ENCODE results near the gene CDC25C. TPM values are rescaled to one million over a fixed set of nuclear protein-coding genes. Genes with fewer than 3 reads are reported as not detected.

CDC25C gene
- total and polyA plus RNA-seq, 9 of the 15 experiments (the other 6 are each of a cell fraction or from before 2014, with no cell fraction given): 19.1 to 63.7 (median 31.9) TPM

DNA sequence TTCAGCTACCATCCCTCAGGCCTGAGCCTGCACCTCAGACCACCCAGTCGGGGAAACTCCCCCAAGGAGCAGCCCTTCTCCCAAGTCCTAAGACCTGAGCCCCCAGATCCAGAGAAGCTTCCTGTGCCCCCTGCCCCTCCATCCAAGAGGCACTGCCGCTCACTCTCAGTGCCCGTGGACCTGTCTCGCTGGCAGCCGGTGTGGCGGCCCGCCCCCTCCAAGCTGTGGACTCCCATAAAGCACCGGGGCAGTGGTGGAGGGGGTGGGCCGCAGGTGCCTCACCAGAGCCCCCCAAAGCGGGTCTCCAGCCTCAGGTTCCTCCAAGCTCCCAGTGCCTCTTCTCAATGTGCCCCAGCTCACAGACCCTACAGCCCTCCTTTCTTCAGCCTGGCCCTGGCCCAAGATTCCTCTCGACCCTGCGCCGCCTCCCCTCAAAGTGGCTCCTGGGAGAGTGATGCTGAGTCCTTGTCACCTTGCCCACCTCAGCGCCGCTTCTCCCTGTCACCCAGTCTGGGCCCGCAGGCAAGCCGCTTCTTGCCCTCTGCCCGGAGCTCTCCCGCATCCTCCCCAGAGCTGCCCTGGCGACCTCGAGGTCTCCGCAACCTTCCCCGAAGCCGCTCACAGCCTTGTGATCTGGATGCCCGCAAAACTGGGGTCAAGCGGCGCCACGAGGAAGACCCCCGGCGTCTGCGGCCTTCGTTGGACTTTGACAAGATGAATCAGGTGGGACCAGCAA is 13.5 kb upstream of the CDC25C start:
- 99% methylated on average over 25 of the region's 32 CpGs for WGBS (ENCODE audit: insufficient coverage, low coverage, missing lambda C conversion rate)
- FAIRE-seq (no peak), ATAC-seq (no peak), DNase-seq (ENCODE audit: extremely low read depth in 1 of 4, low spot score in 3 of 4) (no peak)
- H3K9ac ChIP-seq (ENCODE audit: insufficient read depth in 1 of 2, low read depth in 2 of 2, low read length in 2 of 2): no peak overlapping the region
- H3K4me3 ChIP-seq: no peak overlapping the region
- no TSS peak for BruUV-seq (replicated peaks)
- no peak overlapping the region for H3K27ac ChIP-seq (ENCODE audit: extremely low read depth, low read depth, low read length)
- TF ChIP-seq HDGF (IDR thresholded peaks at IDR 0.05): no peak
- TF ChIP-seq RBM22 (IDR thresholded peaks at IDR 0.05; ENCODE audit: low read depth, low read length, poor library complexity, severe bottlenecking): peak; percentile 56
- TF ChIP-seq RBFOX2 (IDR thresholded peaks at IDR 0.05; ENCODE audit: low read depth, low read length): peak; percentile 61
- peak; percentile 57 for TF ChIP-seq POLR2G (IDR thresholded peaks at IDR 0.05; ENCODE audit: low read depth, low read length)
- peaks cover 19% of the 10 kb centered on the region for H3K79me2 ChIP-seq (ENCODE audit: control insufficient read depth, insufficient read depth, low read length)
- ChIA-PET CTCF (ENCODE audit: low intra/inter-chr PET ratio) (no interaction called here), POLR2A (interaction anchor here (0.9 to 1.4 kb wide), 5 partner anchors 8 to 14 kb away, joined by 3 to 7 read pairs (median 4); partner anchors contain the start of gene CDC25C)
- H3K4me1 ChIP-seq (replicated peaks in 1 of 2; ENCODE audit: control insufficient read depth in 2 of 2, insufficient read depth in 2 of 2, low read length in 2 of 2): peaks cover 0 to 10% of the 10 kb centered on the region in 2 experiments; a peak in 3 of 5 replicates
- H3K9me1 ChIP-seq (ENCODE audit: control insufficient read depth, insufficient read depth, low read length): peaks cover 5% of the 10 kb centered on the region
- H3K27me3 ChIP-seq (ENCODE audit: control insufficient read depth in 2 of 2, insufficient read depth in 2 of 2, low read length in 2 of 2): no peaks in the 10 kb centered on the region
- H2AFZ ChIP-seq (ENCODE audit: low read depth, low read length): no peak overlapping the region
- H3K36me3 ChIP-seq (ENCODE audit: control insufficient read depth, insufficient read depth, low read length): peaks cover 88% of the 10 kb centered on the region
- no peaks in the 10 kb centered on the region for H3K9me3 ChIP-seq (replicated peaks; ENCODE audit: control insufficient read depth, insufficient read depth, low read depth, low read length)
- H4K20me1 ChIP-seq (replicated peaks; ENCODE audit: control insufficient read depth, insufficient read depth, low read length): 0 out of 2 replicates have a peak, but pooled peaks cover 4% of the 10 kb centered on the region
- in situ Hi-C loops (cut with MboI): no loop called here
- H3K4me2 ChIP-seq (ENCODE audit: insufficient read depth, low read length): no peak overlapping the region
- intact Hi-C loops (cut with micrococcal nuclease): no loop called here

All from K562 (cell line).